ENCODE data around the gene KCNV2.

KCNV2 gene

GRCh38 chr9:2764353-2764752 lies 47.0 kb downstream of the KCNV2 start:
- no peak overlapping the region for H2AFZ ChIP-seq (ENCODE audit: low read depth, low read length)
- TF ChIP-seq CTCF (IDR thresholded peaks at IDR 0.05; ENCODE audit: low read depth, low read length) (no peak), EZH2phosphoT487 (IDR thresholded peaks at IDR 0.05; ENCODE audit: low read depth) (no peak)
- H3K27me3 ChIP-seq (ENCODE audit: low read depth, low read length) = no peaks in the 10 kb centered on the region
- peak overlapping the region; percentile 92 for H3K27ac ChIP-seq (ENCODE audit: low read length)
- H3K9ac ChIP-seq (ENCODE audit: low read length) = peak overlapping the region; percentile 22; the same call in 1 of the 2 replicates
- no peaks in the 10 kb centered on the region for H3K9me3 ChIP-seq (ENCODE audit: insufficient read depth, low read length)
- H3K79me2 ChIP-seq (ENCODE audit: low read length) = no peaks in the 10 kb centered on the region
- H3K4me3 ChIP-seq (ENCODE audit: low read length) = no peak overlapping the region
- no peaks in the 10 kb centered on the region for H4K20me1 ChIP-seq (ENCODE audit: insufficient read depth, low read length)
- H3K4me2 ChIP-seq (ENCODE audit: low read length) = peak overlapping the region; percentile 38
- peaks cover 49% of the 10 kb centered on the region for H3K4me1 ChIP-seq (ENCODE audit: low read length)
- peaks cover 18% of the 10 kb centered on the region for H3K36me3 ChIP-seq (replicated peaks; ENCODE audit: low read depth, low read length)

- H3K4me1 ChIP-seq (ENCODE audit: low read length) = peaks cover 43% of the 10 kb centered on the region
- H3K36me3 ChIP-seq (replicated peaks; ENCODE audit: low read depth, low read length) = peaks cover 15% of the 10 kb centered on the region
- H3K9me3 ChIP-seq (ENCODE audit: insufficient read depth, low read length) = no peaks in the 10 kb centered on the region
- no peak overlapping the region for H3K4me2 ChIP-seq (ENCODE audit: low read length)
- H4K20me1 ChIP-seq (ENCODE audit: insufficient read depth, low read length) = no peaks in the 10 kb centered on the region
- no peak for TF ChIP-seq EZH2phosphoT487 (IDR thresholded peaks at IDR 0.05; ENCODE audit: low read depth)
- TF ChIP-seq CTCF (IDR thresholded peaks at IDR 0.05; ENCODE audit: low read depth, low read length) = no peak
- H2AFZ ChIP-seq (ENCODE audit: low read depth, low read length) = no peak overlapping the region
- no peak overlapping the region for H3K4me3 ChIP-seq (ENCODE audit: low read length)
- no peaks in the 10 kb centered on the region for H3K27me3 ChIP-seq (ENCODE audit: low read depth, low read length)
- peak overlapping the region; percentile 44 for H3K27ac ChIP-seq (ENCODE audit: low read length)
- H3K79me2 ChIP-seq (ENCODE audit: low read length) = no peaks in the 10 kb centered on the region
- H3K9ac ChIP-seq (ENCODE audit: low read length) = no peak overlapping the region
Measured at GRCh38 chr9:2765250-2765880, 48.1 kb downstream of the KCNV2 start.

GRCh38 chr9:2767800-2768677 lies 50.7 kb downstream of the KCNV2 start:
- Histone ChIP-seq H3K79me2 (ENCODE audit: low read length) (0 out of 2 replicates have a peak, but pooled peaks cover 5% of the 10 kb centered on the region), H3K4me3 (ENCODE audit: low read length) (no peak overlapping the region), H3K36me3 (replicated peaks; ENCODE audit: low read depth, low read length) (peaks cover 24% of the 10 kb centered on the region), H3K4me2 (ENCODE audit: low read length) (no peak overlapping the region), H3K9me3 (ENCODE audit: insufficient read depth, low read length) (no peaks in the 10 kb centered on the region), H3K27ac (ENCODE audit: low read length) (no peak overlapping the region), H2AFZ (ENCODE audit: low read depth, low read length) (no peak overlapping the region), H3K27me3 (ENCODE audit: low read depth, low read length) (no peaks in the 10 kb centered on the region), H3K9ac (ENCODE audit: low read length) (no peak overlapping the region), H4K20me1 (ENCODE audit: insufficient read depth, low read length) (no peaks in the 10 kb centered on the region), H3K4me1 (ENCODE audit: low read length) (peaks cover 18% of the 10 kb centered on the region)
- TF ChIP-seq CTCF (IDR thresholded peaks at IDR 0.05; ENCODE audit: low read depth, low read length) (no peak), EZH2phosphoT487 (IDR thresholded peaks at IDR 0.05; ENCODE audit: low read depth) (no peak)

- Histone ChIP-seq H2AFZ (ENCODE audit: low read depth, low read length) (no peak overlapping the region), H3K9me3 (ENCODE audit: insufficient read depth, low read length) (no peaks in the 10 kb centered on the region), H4K20me1 (ENCODE audit: insufficient read depth, low read length) (no peaks in the 10 kb centered on the region), H3K36me3 (replicated peaks; ENCODE audit: low read depth, low read length) (peaks cover 39% of the 10 kb centered on the region), H3K9ac (ENCODE audit: low read length) (no peak overlapping the region), H3K27me3 (ENCODE audit: low read depth, low read length) (no peaks in the 10 kb centered on the region), H3K4me1 (ENCODE audit: low read length) (no peaks in the 10 kb centered on the region), H3K4me3 (ENCODE audit: low read length) (no peak overlapping the region), H3K79me2 (ENCODE audit: low read length) (peaks cover 29% of the 10 kb centered on the region), H3K4me2 (ENCODE audit: low read length) (no peak overlapping the region), H3K27ac (ENCODE audit: low read length) (no peak overlapping the region)
- no peak for TF ChIP-seq CTCF (IDR thresholded peaks at IDR 0.05; ENCODE audit: low read depth, low read length)
Measured at GRCh38 chr9:2771087-2771486, 53.8 kb downstream of the KCNV2 start.
